ENCODE measurements around the gene SAA2.
"Not testable (repeated sequence)": the region's sequence is repeated elsewhere in the genome, so short reads cannot be mapped to it uniquely, and the experiment has no call there.

The SAA2 gene

GRCh38 chr11:18248561-18248960 is at the start of gene SAA2:
Gene SAA2 (minus strand): TSS chr11:18248668. CDS start chr11:18248011, 657 bp downstream.
- no peak for DNase-seq

GRCh38 chr11:18295316-18295715 is 46.8 kb upstream of the SAA2 start:
- no peak for DNase-seq

GRCh38 chr11:18294862-18295261 is 46.4 kb upstream of the SAA2 start:
- DNase-seq: no peak

GRCh38 chr11:18288911-18289310 is 40.4 kb upstream of the SAA2 start:
- no peak for DNase-seq

- no peak for DNase-seq
These were observed 37.4 kb upstream of the SAA2 start for GRCh38 chr11:18285841-18286240.

- no peak for DNase-seq
These were observed 34.2 kb upstream of the SAA2 start for GRCh38 chr11:18282626-18283025.

GRCh38 chr11:18280438-18281045 is 32.1 kb upstream of the SAA2 start:
- DNase-seq: no peak

- no peak for DNase-seq
These were observed 29.2 kb upstream of the SAA2 start for GRCh38 chr11:18277565-18278271.

GRCh38 chr11:18271206-18271605 is 22.7 kb upstream of the SAA2 start:
- no peak for DNase-seq

- DNase-seq: no peak
These were observed 21.6 kb upstream of the SAA2 start for GRCh38 chr11:18270102-18270501.

- not testable (repeated sequence) for DNase-seq
These were observed 20.8 kb upstream of the SAA2 start for GRCh38 chr11:18269252-18269651.

GRCh38 chr11:18267335-18268133 is 19.1 kb upstream of the SAA2 start:
- DNase-seq: not testable (repeated sequence)

GRCh38 chr11:18265949-18266348 is 17.5 kb upstream of the SAA2 start, which contains the start of gene SAA1:
Gene SAA1 (plus strand): TSS chr11:18266264. CDS start chr11:18266888, 624 bp downstream.
- no peak for DNase-seq

GRCh38 chr11:18264677-18265555 is 16.4 kb upstream of the SAA2 start:
- DNase-seq: no peak

GRCh38 chr11:18264035-18264434 is 15.6 kb upstream of the SAA2 start:
- DNase-seq: no peak

- DNase-seq: not testable (repeated sequence)
These were observed 14.3 kb upstream of the SAA2 start for GRCh38 chr11:18262681-18263350.

- no peak for DNase-seq
These were observed 13.3 kb upstream of the SAA2 start for GRCh38 chr11:18261721-18262120.

GRCh38 chr11:18259259-18259658 is 10.8 kb upstream of the SAA2 start:
- DNase-seq: no peak

- no peak for DNase-seq
These were observed 6.4 kb upstream of the SAA2 start for GRCh38 chr11:18254781-18255361.

- no peak for DNase-seq
These were observed 5.4 kb upstream of the SAA2 start for GRCh38 chr11:18253778-18254338.

- DNase-seq: no peak
These were observed 4.8 kb upstream of the SAA2 start for GRCh38 chr11:18253233-18253632.
